ENCODE results near the gene HGFAC.

HGFAC gene

GRCh38 chr4:3486541-3487540, 45.1 kb downstream of the HGFAC start:
- DNase-seq (ENCODE audit: low spot score), result no peak

- no peak for DNase-seq (ENCODE audit: low spot score)
Observed at GRCh38 chr4:3487861-3488260, 46.1 kb downstream of the HGFAC start.

GRCh38 chr4:3488820-3489219, 47.1 kb downstream of the HGFAC start:
- DNase-seq (ENCODE audit: low spot score), result no peak

GRCh38 chr4:3489451-3489962, 47.7 kb downstream of the HGFAC start:
- DNase-seq (ENCODE audit: low spot score), result no peak

- DNase-seq (ENCODE audit: low spot score), result peak; percentile 73
Observed at GRCh38 chr4:3491681-3492405, 50.1 kb downstream of the HGFAC start.

GRCh38 chr4:3492741-3493719, 51.3 kb downstream of the HGFAC start:
- peak; percentile 80 for DNase-seq (ENCODE audit: low spot score)

GRCh38 chr4:3493720-3494461, 52.1 kb downstream of the HGFAC start:
- no peak for DNase-seq (ENCODE audit: low spot score)

- no peak for DNase-seq (ENCODE audit: low spot score)
Observed at GRCh38 chr4:3494462-3494871, 52.7 kb downstream of the HGFAC start.

- no peak for DNase-seq (ENCODE audit: low spot score)
Observed at GRCh38 chr4:3495204-3495975, 53.6 kb downstream of the HGFAC start.

GRCh38 chr4:3496021-3496420, 54.3 kb downstream of the HGFAC start:
- no peak for DNase-seq (ENCODE audit: low spot score)

- DNase-seq (ENCODE audit: low spot score), result no peak
Observed at GRCh38 chr4:3497095-3497494, 55.3 kb downstream of the HGFAC start.

- DNase-seq (ENCODE audit: low spot score), result no peak
Observed at GRCh38 chr4:3497523-3498389, 56.0 kb downstream of the HGFAC start.

GRCh38 chr4:3498407-3498806, 56.6 kb downstream of the HGFAC start:
- DNase-seq (ENCODE audit: low spot score), result no peak
